GM21526 (cell line): ENCODE results near the gene AKAP8L.
"Not testable (repeated sequence)": the region's sequence is repeated elsewhere in the genome, so short reads cannot be mapped to it uniquely, and the experiment has no call there.

Source experiments
- ATAC-seq: cut with Tn5 transposase; IDR thresholded peaks from one replicate; pipeline ENCODE4 v1.9.1; 2021; ENCODE audit warnings: moderate library complexity; ENCODE audit not compliant: unreplicated experiment, low FRiP score

The AKAP8L gene

GRCh38 chr19:15381864-15382263 lies 36.9 kb downstream of the AKAP8L start:
- ATAC-seq: no peak

DNA sequence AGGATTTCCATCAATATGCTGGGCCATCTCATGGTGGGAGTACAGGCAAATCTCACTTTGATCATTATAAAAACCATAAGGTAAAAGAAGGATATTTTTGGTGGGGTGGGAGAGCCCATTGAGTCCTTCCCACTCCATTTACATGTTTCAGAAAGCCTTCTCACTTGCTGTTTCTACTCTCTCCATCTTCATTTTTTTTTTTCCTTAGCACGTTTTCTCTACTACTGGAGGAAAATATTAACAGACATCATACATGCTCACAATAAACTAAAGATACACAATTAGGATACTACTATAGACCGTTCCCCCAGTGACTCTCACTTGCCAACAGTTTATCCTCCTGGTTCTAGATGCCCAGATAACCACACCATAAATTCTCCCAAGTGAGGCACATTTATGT lies 37.4 kb downstream of the AKAP8L start:
- no peak for ATAC-seq

DNA sequence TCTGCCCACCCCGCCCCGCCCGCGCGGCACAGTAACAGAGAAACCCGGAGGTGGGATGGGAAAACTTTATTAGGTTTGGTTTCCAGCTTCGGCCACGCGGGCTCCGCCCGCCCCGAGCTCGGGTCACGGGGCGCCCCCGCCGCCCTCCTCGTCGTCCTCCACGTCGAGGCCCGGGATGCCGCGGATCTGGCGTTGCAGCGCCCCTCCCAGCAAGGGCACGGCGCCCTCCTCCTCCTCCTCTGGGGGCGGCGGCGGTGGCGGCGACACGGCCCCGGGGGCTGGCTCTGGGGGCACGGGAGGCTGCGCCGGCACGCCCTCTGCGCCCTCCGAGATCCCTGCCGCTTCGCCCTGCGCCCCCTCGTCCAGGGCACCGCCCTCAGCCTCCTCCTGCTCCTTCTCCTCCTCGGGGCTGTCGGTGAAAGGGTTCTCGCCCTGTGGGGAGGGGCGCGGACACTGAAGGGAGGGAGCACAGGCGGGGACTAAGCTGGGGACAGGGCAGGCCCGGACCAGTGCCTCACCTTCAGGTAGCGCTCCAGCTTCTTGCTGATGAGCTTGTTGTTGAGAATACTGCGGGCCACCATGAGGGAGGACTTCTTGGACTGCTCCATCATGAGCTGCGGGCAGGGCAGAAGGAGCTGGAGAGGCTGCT lies 38.7 kb downstream of the AKAP8L start:
- ATAC-seq: peak; percentile 21

DNA sequence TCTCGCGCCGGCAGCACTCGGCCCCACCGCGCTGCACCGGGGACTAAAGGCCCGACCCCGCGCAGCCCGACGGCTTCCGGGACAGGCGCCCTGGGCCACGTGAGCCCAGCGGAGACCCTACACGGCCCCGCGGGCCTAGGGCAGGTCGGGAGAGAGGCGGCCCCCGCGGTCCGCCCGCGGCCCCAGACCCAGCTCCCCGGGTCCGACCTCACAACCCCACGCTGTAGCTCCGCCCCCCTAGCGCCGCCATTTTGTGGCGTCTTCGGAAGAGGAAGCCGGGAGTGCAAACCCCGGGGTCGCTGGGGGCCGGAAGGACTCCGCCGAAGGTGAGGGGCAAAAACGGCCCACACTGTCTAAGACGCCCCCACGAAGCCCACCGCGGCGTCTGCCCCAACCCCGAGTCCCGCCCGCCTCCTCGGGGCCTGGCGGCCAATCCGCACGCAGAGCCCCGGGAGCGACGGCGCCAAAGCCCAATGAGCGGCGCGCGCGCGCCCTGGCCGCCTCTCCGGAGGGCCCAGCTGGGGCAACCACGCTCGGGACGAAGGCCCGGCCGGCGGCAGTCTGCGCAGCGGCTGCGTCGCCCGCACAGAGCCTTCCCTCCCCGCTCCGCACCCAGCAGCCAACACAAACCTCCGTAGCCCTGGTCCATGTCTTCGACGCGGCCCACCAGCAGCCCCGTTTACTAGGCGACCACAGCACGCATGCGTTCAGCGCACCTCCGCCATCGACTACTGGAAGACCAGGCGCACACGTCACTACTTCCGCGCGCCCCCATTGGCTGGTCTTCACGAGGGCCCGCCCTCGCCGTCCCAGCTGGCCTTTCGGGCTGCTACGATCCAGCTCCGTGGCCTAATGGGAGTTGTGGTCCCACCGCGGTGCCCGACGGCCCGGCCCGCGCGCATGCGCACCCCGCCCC lies 39.4 kb downstream of the AKAP8L start, which contains the start of gene AKAP8:
TSS of gene AKAP8 (minus strand) at position 705 of the 916 bp plus-strand sequence. CDS start at position 649, 56 bp downstream.
- ATAC-seq: peak; percentile 76

- ATAC-seq: no peak
Observed at GRCh38 chr19:15378534-15379082, 40.2 kb downstream of the AKAP8L start.

DNA sequence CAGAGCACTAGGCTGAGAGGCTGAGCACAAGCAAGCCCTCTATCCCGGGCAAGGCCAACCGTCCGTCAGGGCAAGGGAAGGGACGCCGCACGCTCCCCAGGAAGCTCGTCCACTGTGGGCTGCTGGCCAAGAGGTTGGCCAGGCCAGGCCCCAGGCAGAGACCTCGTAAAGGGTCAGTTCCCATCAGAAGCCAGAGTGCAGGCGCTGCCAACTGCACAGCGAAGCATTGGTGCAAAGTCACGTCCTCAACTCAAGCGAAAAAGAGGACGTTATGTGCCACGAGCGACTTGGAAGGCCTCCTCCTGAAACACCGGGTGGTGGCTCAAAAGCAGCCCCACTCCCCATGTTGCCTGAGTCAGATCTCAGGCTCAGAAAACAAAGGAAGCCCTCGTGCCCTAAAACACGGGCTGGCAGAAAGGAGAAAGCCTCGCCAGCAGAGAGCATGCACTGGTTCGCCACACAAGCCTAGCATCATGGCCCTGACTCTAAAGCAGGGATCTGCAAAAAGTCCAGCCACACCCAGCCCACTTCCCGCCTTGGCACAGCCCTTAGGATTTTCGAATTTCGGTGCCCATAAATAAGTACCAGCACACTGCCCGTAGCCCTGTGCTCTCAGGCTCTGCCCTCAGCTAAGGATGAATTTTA lies 43.9 kb downstream of the AKAP8L start:
- no peak for ATAC-seq

GRCh38 chr19:15374105-15374651 lies 44.6 kb downstream of the AKAP8L start:
- no peak for ATAC-seq

GRCh38 chr19:15373644-15374043 lies 45.1 kb downstream of the AKAP8L start:
- no peak for ATAC-seq

DNA sequence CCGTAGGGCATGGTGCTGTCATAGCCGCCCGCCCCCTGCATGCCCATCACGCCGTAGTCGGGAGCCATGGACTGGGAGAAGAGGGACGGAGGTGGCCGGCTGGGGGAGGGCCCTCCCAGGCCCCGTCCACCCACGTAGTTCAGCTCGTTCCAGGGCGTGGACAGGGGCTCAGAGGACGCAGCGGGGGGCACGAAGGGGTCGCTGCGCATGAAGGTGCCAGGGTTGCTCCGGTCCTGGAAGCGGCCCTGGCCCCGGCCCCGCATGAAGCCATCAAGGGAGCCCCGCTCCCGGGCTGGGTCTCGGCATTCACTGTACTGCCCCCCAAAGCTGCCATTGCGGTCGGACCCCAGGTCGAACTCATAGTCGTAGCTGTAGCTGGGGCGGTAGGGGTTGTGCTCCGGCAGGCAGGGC lies 45.9 kb downstream of the AKAP8L start:
- ATAC-seq: no peak

DNA sequence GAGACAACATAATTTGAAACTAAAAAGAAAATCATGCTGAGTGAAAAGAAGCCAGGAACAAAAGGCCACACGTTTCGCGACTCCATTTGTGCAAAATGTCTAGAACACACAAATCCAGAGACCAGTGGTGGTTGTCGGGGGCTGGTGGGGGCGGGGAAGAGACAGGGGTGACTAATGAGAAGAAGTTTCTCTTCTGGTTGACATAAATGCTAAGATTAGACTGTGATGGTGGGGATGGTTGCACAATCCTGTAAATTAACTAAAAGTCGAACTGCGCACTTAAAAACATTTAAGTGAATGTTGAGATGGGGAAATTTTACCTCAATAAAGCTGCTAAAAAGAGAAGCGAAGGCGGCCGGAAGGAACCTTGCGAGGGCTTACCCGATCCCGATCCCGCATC lies 46.3 kb downstream of the AKAP8L start:
- ATAC-seq: no peak

DNA sequence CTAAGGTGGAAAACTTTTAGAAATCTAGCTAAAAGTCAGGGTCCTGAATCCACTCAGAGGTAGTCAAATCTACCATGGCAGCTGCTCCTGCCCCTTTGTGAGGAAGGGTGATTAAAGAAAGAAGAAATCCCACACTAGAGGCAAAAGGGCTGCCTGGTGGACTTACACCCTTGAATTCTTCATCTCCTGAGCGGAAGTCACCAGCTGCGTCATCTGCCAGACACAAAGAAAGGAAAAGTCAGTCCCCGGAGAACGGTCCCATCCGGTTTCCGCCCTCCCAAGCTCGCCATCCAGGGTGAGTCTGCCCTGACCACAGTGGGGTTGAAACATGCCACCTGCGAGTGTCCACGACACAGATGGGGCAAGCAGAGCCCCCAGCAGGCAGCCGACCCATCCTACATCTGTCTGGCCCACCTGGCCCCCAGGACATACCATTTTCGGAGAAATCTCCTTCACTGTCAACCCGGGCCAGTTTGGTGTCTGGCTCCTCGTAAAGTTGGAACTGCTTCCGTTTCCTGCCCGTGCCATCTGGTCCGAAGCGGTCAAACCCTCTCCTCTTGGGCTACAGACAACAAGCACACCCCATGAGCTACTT lies 46.9 kb downstream of the AKAP8L start:
- no peak for ATAC-seq

DNA sequence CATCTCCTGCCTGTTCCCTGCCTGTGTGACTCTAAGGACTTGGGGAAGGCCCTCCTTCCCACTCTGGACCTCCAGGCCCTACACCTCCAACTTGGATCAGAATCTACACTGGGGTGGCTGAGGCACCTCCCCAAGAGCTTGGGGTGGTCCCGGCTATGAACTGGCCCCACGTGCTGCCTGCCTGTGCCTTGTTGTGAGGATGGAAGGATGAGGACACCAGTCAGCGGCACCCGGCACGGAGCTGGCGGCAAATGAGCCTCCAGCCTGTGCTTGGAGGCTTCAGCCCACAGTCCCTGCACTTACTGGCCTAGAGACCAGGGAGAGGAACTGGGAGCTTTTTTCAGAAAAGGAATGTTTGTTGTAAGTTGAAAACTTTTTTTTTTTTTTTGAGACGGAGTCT lies 47.7 kb downstream of the AKAP8L start:
- ATAC-seq: no peak

DNA sequence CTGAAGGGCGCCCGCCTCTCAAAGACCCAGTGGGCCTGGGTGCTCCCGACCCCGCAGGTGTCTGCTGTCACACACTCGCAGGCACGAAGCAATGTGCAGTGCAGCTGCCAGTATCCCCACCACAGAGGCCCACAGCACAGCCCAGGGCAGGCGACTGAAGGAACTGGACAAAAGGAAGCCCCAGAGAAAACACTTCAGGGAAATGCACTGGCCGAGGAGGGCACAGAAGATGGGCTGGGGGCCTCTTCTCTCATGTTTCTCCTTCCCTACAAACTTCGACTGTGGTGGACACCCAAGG lies 49.2 kb downstream of the AKAP8L start:
- ATAC-seq: no peak

- no peak for ATAC-seq
Observed at GRCh38 chr19:15368798-15369593, 49.8 kb downstream of the AKAP8L start.

GRCh38 chr19:15368051-15368632 lies 50.6 kb downstream of the AKAP8L start:
- ATAC-seq: no peak

DNA sequence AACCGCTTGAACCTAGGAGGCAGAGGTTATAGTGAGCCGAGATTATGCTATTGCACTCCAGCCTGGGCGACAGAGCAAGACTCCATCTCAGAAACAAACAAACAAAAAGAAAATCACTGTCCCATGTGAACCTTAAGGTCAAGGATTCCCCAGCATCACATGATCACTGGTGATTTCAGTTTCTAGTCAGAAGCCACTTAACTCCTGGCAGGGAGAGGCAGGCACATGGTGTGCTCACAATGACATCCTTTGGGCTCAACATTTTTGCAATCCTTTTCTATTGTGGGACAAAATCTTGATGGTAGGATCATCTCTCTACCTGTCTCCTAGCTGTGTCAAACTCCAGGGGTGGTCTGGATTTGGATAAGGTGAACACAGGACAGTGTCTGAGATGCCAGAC lies 51.3 kb downstream of the AKAP8L start:
- ATAC-seq: no peak

- ATAC-seq: no peak
Observed at GRCh38 chr19:15365264-15365663, 53.5 kb downstream of the AKAP8L start.

DNA sequence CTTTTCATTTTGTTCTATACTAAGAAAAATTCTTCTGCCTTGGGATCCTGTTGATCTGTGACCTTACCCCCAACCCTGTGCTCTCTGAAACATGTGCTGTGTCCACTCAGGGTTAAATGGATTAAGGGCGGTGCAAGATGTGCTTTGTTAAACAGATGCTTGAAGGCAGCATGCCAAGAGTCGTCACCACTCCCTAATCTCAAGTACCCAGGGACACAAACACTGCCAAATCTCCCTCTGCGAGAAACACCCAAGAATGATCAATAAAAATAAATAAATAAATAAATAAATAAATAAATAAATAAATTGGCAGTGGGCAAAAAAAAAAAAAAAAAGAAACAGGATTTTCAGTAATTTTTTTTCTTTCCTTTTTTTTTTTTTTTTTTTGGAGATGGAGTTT lies 55.0 kb downstream of the AKAP8L start:
- ATAC-seq: not testable (repeated sequence)

DNA sequence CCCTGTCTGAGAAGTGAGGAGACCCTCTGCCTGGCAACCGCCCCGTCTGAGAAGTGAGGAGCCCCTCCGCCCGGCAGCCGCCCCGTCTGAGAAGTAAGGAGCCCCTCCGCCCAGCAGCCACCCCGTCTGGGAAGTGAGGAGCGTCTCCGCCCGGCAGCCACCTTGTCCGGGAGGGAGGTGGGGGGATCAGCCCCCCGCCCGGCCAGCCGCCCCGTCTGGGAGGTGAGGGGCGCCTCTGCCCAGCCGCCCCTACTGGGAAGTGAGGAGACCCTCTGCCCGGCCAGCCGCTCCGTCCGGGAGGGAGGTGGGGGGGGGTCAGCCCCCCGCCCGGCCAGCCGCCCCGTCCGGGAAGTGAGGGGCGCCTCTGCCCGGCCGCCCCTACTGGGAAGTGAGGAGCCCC lies 55.7 kb downstream of the AKAP8L start:
- ATAC-seq: not testable (repeated sequence)
